Inflammatory macrophage treated with lipopolysaccharide for 4 hours (primary cell): ENCODE data around the gene GALNT13.

Experiments used
- DNase-seq: peaks from one replicate; pipeline ENCODE4 v3.0.0-alpha.2; 2020

The GALNT13 gene

DNA sequence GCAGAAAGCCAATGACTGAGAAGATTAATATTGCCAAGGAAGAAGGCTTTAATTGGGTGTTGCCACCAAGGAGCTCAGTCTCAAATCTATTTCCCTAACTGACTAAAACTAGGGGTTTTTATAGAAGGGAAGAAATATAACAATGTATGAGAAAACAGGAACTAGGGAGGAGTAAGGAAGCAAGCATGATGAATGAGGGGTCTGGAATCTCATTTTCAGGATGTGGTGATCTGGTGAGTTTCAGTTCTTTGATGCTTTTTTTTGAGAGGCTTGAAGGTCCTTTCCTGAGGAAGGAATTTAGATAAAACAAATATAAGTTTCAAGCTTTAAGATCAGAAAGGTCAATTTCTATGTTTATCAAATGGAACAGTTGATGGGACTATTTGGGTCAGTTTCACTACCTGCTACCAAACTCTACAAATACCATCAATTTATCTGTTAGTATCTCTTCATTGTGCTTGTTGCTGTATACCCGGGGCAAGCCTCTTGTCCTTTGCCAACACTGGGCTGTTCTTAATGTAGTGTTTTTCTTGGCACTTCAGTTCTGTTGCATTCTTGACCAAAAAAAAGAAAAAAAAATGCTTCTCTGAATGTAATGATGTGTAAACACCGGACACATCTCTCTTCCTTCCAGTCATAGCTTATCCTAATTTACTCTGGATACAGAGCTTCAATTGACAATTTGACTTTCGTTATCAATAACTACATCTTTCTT is 357.0 kb downstream of the GALNT13 start:
- no peak for DNase-seq

DNA sequence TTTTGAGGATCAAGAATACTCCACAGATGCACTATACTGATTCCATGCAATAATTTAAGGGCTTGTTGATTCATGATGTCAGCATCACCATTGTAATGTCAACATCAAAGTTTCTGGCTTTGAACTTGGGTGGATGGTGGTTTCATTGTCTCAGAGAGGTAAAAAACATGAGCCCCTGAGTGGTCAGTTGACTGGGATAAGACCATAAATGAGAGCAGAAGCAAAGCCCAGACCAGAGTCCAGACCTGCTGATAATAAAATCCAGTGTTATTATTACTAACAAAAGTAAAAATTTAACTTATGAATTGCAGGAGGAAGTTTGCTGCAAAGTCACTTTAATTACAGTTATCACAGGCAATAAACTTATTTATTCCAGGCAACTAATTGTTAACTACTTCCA is 358.2 kb downstream of the GALNT13 start:
- no peak for DNase-seq

DNA sequence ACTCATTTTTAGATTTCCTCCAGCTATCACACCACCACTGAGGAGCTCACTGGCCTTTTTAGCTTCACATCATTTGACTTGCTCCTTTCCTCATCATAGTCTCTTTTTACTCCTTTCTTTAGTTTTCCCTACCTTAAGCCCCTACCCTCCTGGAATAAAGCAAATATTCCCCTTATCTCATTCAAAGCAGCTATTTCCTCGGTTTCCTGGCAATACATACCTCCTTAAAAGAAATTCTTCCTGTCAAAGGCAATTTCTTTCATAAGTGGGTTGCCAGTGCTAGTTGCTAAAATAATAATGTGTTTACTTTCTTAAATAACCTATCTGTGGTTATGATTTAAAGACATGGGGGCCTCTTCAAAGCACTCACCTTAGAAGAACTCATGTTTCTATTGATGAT is 359.3 kb downstream of the GALNT13 start:
- DNase-seq = no peak

- no peak for DNase-seq
Measured at GRCh38 chr2:154233231-154233630, 361.5 kb downstream of the GALNT13 start.

DNA sequence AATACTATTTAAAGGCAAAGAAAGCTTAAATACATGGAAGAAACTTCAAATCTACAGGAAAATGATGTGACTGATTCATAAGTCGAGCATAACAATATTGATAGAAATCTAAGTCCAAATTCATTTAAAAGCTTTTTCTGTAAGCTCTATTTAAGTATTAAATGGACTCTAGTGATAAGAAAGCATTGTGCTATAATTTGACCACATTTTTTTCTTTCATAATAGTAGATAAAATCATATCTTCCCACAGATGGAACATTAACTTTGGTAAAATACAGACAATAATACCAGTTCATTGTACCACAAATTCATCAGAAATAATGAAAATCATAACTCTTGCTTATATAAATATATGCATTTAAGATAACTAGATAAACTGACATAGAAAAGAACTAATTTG is 366.5 kb downstream of the GALNT13 start:
- no peak for DNase-seq

- DNase-seq = no peak
Measured at GRCh38 chr2:154240316-154240715, 368.6 kb downstream of the GALNT13 start.

- no peak for DNase-seq
Measured at GRCh38 chr2:154240921-154241379, 369.2 kb downstream of the GALNT13 start.

DNA sequence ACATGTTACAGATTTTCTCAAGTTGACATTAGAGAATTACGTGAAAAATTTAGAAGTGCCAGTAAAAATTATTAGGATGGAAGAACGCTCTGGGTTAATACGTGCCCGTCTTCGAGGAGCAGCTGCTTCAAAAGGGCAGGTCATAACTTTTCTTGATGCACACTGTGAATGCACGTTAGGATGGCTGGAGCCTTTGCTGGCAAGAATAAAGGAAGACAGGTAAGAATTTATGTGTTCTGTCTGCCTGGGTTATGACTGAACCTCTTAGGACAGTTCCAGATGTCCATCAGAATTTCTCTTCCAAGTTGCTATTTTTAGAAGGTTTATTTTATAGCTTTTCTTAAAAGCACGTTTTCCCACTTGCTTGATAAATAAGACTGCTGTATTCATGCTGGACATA is 371.0 kb downstream of the GALNT13 start:
- no peak for DNase-seq

DNA sequence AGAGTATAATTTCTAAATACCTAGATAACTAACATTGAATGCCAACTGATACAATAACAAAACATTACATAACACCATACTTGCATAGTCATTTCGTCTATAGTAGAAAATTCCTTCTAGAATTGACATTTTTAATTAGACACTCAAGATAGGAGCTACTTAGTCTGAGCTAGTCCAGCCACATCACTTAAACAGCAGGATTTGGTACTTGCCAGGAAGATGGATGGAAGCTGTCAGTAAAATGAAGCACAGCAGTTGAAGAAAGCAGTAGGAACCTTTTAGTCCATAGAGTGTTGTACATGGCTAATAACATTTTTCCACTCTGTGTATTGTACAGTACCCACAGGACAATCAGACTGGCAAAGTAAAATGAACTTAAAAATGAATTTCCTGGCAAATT is 372.0 kb downstream of the GALNT13 start:
- no peak for DNase-seq

DNA sequence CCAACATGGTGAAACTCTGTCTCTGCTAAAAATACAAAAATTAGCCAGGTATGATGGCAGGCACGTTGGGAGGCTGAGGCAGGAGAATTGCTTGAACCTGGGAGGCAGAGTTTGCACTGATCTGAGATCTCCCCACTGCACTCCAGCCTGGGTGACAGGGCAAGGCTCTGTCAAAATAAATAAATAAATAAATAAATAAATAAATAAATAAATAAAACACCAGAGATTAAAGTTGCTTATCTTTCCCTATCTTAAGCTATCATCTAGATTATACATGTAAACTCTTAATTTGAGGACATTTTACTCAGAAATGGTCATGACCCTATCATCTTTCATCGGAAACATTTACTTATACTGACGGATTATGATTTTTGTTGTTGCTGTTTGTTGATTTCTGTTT is 373.2 kb downstream of the GALNT13 start:
- DNase-seq = no peak

DNA sequence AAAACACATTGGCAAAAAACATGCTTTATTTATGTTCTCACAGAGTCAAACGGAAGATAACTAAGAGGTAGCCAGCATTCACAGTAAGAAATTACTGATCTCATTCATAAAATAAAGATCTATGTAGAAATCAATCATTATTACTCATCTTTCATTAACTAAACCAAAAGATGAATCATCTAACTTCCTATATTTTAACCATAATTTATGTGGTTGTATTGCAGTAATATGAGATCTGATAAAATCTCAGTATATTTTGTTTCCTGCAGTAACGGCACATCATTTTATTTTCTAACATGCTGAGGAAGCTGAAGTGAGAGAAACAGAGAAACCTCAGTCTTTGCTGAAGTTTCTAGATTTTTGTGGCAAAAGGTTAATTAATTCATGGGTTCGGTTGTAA is 375.8 kb downstream of the GALNT13 start:
- DNase-seq = no peak

DNA sequence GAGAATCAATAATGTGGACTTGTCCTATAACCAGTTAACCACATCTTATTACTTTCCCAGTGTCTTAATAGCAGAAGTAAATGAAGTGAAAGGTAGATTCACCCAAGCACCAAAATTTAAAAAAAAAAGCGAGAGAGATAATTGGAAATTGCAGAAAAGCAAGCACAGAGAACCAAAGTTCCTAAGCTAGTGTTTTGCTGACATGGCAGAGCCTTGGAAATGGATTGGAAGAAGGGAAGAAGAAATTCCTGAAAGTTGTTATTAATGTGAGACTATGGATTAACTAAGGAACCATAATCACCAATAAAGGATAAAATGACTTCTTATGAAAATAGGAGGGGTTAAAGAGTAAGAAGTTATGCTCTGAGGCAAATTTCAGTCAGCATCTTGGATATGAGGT is 384.4 kb downstream of the GALNT13 start:
- DNase-seq = no peak

DNA sequence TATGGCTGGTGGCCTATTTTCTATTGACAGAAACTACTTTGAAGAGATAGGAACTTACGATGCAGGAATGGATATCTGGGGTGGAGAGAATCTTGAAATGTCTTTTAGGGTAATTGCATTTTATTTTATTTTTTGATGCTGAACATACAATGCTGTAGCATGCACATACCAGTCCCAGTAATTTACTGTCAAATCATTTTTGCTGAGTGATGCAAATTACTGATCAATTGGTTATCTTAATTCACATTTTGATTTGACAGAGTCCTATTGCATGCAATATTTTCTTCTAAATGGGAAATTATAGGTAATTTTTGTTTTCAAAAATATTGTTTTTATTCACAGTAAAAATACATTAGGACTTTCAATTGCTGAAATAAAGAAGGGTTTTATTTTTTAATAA is 387.3 kb downstream of the GALNT13 start:
- no peak for DNase-seq

GRCh38 chr2:154261473-154262027 is 389.8 kb downstream of the GALNT13 start:
- DNase-seq = no peak

DNA sequence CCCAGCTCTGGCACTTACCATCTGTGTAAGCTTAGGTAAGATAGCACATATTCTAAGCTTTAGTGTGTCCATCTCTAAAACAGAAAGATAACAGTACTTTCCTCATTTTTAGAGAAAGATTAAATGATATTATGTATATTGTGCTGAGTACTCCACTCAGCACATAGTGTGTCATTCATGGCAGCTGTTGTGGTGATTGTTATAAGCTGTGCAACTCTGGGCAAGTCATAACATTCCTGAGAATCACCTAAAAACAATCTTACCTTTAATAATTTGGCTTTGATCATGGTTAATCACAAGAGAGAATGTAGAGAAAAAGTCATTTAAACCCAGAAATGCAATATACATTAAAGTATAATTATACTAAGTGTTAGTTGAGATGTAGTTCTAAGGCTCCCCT is 391.5 kb downstream of the GALNT13 start:
- DNase-seq = no peak

GRCh38 chr2:154264024-154264423 is 392.3 kb downstream of the GALNT13 start:
- DNase-seq = no peak

GRCh38 chr2:154267983-154268382 is 396.3 kb downstream of the GALNT13 start:
- no peak for DNase-seq

DNA sequence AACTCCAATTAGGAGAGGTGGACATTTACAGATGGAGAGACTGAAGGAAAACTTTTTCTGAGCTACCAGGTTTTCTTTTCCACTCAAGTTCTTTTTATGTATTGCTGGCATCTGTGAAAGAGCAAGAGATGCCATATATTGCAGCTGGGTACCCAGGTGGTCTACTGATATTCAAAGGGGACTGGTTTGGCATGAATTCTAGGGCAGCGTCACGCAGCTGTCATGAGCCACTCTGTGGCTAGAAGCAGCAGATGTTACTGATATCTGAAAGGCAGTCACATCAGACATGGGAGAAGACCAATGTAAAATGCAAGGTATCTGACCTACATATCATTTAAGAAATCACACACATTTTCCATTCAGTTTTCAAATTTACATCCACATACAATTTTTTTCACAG is 408.8 kb downstream of the GALNT13 start:
- DNase-seq = no peak

GRCh38 chr2:154289870-154290269 is 418.1 kb downstream of the GALNT13 start:
- no peak for DNase-seq

GRCh38 chr2:154291511-154291910 is 419.8 kb downstream of the GALNT13 start:
- DNase-seq = no peak

DNA sequence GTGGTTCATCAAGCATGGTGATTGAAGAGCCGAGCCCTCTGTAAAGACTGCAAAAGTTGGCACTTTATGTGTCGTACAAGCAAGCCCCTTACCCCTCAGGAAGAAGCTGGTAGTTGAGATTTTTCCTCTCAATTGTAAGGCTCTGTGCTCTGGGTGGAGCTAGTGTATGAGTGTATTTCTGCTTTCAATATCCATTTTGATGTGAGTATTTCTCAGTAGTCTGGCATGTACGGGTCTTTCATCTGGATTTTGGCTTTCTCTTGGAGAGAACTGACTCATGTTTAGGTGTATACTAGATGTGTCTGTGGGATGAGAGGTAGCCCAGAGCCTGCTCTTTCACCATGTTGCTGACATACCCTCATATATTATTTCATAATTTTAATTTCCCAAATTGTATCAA is 420.2 kb downstream of the GALNT13 start:
- DNase-seq = no peak

DNA sequence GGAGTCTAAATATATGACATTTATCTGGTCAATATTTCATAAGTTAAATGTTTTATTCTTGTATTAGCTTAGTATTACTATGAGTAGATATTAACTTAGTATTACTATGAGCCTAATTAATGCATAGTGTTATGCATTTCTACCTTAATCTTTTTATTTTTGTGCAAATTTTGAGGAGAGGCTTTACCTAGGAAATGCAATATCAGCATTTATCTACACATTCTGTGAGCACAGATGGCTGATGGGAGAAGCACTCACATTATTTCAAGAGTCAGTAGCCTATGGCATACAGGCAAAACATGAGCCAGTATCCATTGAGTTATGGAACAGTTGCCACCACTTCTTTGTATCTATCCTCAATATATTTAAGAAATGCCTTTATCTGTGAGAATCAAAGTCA is 422.1 kb downstream of the GALNT13 start:
- DNase-seq = no peak

- no peak for DNase-seq
Measured at GRCh38 chr2:154306266-154306970, 434.7 kb downstream of the GALNT13 start.

GRCh38 chr2:154307007-154307406 is 435.3 kb downstream of the GALNT13 start:
- DNase-seq = no peak
